SK-N-SH (cell line): ENCODE measurements around the gene TBCD. TPM values are rescaled to one million over a fixed set of nuclear protein-coding genes. Genes with fewer than 3 reads are reported as not detected.

Experiments
- CTCF ChIA-PET: fragments of 300-600, 350-600 bp; formaldehyde crosslinking; extraction: SDS; loops from one replicate; lab custom pipeline; 2021; lab: Yijun Ruan, JAX
- POLR2A ChIA-PET: fragments of 350-600 bp; sonication (Branson Sonifier 250); formaldehyde crosslinking; extraction: SDS; loops from one replicate; lab custom pipeline; 2020; ENCODE audit warnings: antibody characterized with exemption, inconsistent platforms; lab: Yijun Ruan, JAX
- DNase-seq: peaks from one replicate; pipeline ENCODE4 v3.0.0; 2012
- H2AFZ ChIP-seq: fragments of 200-600 bp; sonication (generic); 2 replicates; pipeline ENCODE4 v1.8.1; 2016; ENCODE audit warnings: antibody characterized with exemption, mild to moderate bottlenecking, low read depth
- H3F3A ChIP-seq: fragments of 200-600 bp; sonication (generic); replicated peaks from 2 replicates; pipeline ENCODE3; 2016; ENCODE audit warnings: antibody characterized with exemption, mild to moderate bottlenecking; ENCODE audit not compliant: insufficient read depth
- H3K27ac ChIP-seq, 2 experiments: fragments of 200-500 bp in 1 of 2; fragments of 200-600 bp in 1 of 2; sonication (Bioruptor generic) in 1 of 2; sonication (generic), shearing (Covaris generic) in 1 of 2; 2 replicates each; pipeline versions ENCODE4 v1.5.1 to v1.6.1; 2014 to 2016; ENCODE audit warnings: low read depth in 2 of 2, inconsistent platforms in 1 of 2, low read length in 1 of 2, mild to moderate bottlenecking in 1 of 2, mixed read lengths in 1 of 2
- H3K27me3 ChIP-seq: fragments of 200-600 bp; sonication (generic), shearing (Covaris generic); 2 replicates; pipeline ENCODE4 v1.6.1; 2016; ENCODE audit warnings: mixed run types; ENCODE audit not compliant: insufficient read depth
- H3K36me3 ChIP-seq, 2 experiments: fragments of 200-500 bp in 1 of 2; fragments of 200-600 bp in 1 of 2; sonication (Bioruptor generic) in 1 of 2; sonication (generic) in 1 of 2; replicated peaks in 1 of 2; 2 replicates each; pipeline versions ENCODE3 to v1.5.1; 2014 to 2016; ENCODE audit warnings: low read length in 1 of 2, mild to moderate bottlenecking in 1 of 2; ENCODE audit not compliant: insufficient read depth in 2 of 2, control insufficient read depth in 1 of 2
- H3K4me1 ChIP-seq, 2 experiments: fragments of 200-500 bp in 1 of 2; fragments of 200-600 bp in 1 of 2; sonication (Bioruptor generic) in 1 of 2; sonication (generic), shearing (Covaris generic) in 1 of 2; 2 replicates each; pipeline versions ENCODE4 v1.5.1 to v1.6.1; 2014 to 2016; ENCODE audit warnings: low read depth in 1 of 2, low read length in 1 of 2, mixed run types in 1 of 2; ENCODE audit not compliant: insufficient read depth in 2 of 2, control insufficient read depth in 1 of 2
- H3K4me2 ChIP-seq: fragments of 200-600 bp; sonication (generic), shearing (Covaris generic); 2 replicates; pipeline ENCODE4 v1.6.1; 2017; ENCODE audit warnings: mixed run types
- H3K4me3 ChIP-seq, 2 experiments: fragments of 200-500 bp in 1 of 2; fragments of 200-600 bp in 1 of 2; sonication (Bioruptor generic) in 1 of 2; sonication (generic), shearing (Covaris generic) in 1 of 2; 2 replicates each; pipeline versions ENCODE4 v1.5.1 to v1.8.1; 2014 to 2016; ENCODE audit warnings: low read depth in 2 of 2, inconsistent platforms in 1 of 2, low read length in 1 of 2, mild to moderate bottlenecking in 1 of 2, mixed read lengths in 1 of 2, moderate library complexity in 1 of 2
- H3K79me2 ChIP-seq: fragments of 200-600 bp; sonication (generic); 2 replicates; pipeline ENCODE4 v1.8.1; 2017; ENCODE audit warnings: mild to moderate bottlenecking; ENCODE audit not compliant: insufficient read depth
- H3K9ac ChIP-seq: fragments of 200-600 bp; sonication (generic); 2 replicates; pipeline ENCODE4 v1.6.1; 2017; ENCODE audit warnings: mixed run types
- H3K9me2 ChIP-seq: fragments of 200-600 bp; sonication (generic); 2 replicates; pipeline ENCODE4 v1.6.1; 2017; ENCODE audit warnings: mixed run types
- H3K9me3 ChIP-seq: fragments of 200-600 bp; sonication (generic); 2 replicates; pipeline ENCODE4 v1.6.1; 2017; ENCODE audit warnings: mixed run types, mild to moderate bottlenecking, moderate library complexity
- H4K20me1 ChIP-seq: fragments of 200-600 bp; sonication (generic); 2 replicates; pipeline ENCODE4 v1.6.1; 2017; ENCODE audit warnings: mild to moderate bottlenecking, mixed run types; ENCODE audit not compliant: insufficient read depth
- EP300 ChIP-seq, 2 experiments: IDR thresholded peaks; 2 replicates each; pipeline versions ENCODE4 v1.4.0 to v1.6.1; 2012; ENCODE audit warnings: borderline replicate concordance in 1 of 2, low read depth in 1 of 2, low read length in 1 of 2
- EZH2phosphoT487 ChIP-seq: fragments of 200-600 bp; sonication (generic); IDR thresholded peaks from 2 replicates; pipeline ENCODE4 v1.6.1; 2017; ENCODE audit warnings: low read depth, mixed run types, mild to moderate bottlenecking, antibody characterized with exemption, moderate library complexity, borderline replicate concordance
- FOSL2 ChIP-seq: IDR thresholded peaks from 2 replicates; pipeline ENCODE4 v1.4.0; 2012; ENCODE audit warnings: low read depth, mild to moderate bottlenecking, moderate library complexity, borderline replicate concordance
- FOXJ3 ChIP-seq: sonication (generic); formaldehyde crosslinking; IDR thresholded peaks from 2 replicates; pipeline ENCODE4 v1.5.1; 2020; ENCODE audit warnings: mild to moderate bottlenecking, missing genetic modification reagents
- FOXM1 ChIP-seq: IDR thresholded peaks from 2 replicates; pipeline ENCODE4 v1.4.0; 2012; ENCODE audit warnings: low read depth, mild to moderate bottlenecking
- GABPA ChIP-seq: IDR thresholded peaks from 2 replicates; pipeline ENCODE4 v1.4.0; 2012; ENCODE audit warnings: low read depth, mild to moderate bottlenecking
- GATA2 ChIP-seq: sonication (generic); formaldehyde crosslinking; IDR thresholded peaks from 2 replicates; pipeline ENCODE4 v1.5.0; 2020; ENCODE audit warnings: mild to moderate bottlenecking, missing genetic modification reagents
- JUND ChIP-seq: IDR thresholded peaks from 2 replicates; pipeline ENCODE4 v1.4.0; 2012
- MEF2A ChIP-seq: IDR thresholded peaks from 2 replicates; pipeline ENCODE4 v1.4.0; 2012; ENCODE audit warnings: low read depth, borderline replicate concordance
- NFIC ChIP-seq: IDR thresholded peaks from 2 replicates; pipeline ENCODE4 v1.4.0; 2012; ENCODE audit warnings: borderline replicate concordance
- RFX5 ChIP-seq: IDR thresholded peaks from 2 replicates; pipeline ENCODE4 v1.6.1; 2012; ENCODE audit warnings: mild to moderate bottlenecking, improper control_type of control experiment, low read length
- RXRA ChIP-seq: IDR thresholded peaks from 2 replicates; pipeline ENCODE4 v1.4.0; 2012; ENCODE audit warnings: low read depth, mild to moderate bottlenecking, borderline replicate concordance
- SMC3 ChIP-seq: IDR thresholded peaks from 2 replicates; pipeline ENCODE4 v1.6.1; 2012; ENCODE audit warnings: low read depth, low read length, improper control_type of control experiment
- TAF1 ChIP-seq: IDR thresholded peaks from 2 replicates; pipeline ENCODE4 v1.6.1; 2012; ENCODE audit warnings: low read depth, mild to moderate bottlenecking, low read length, moderate library complexity, borderline replicate concordance
- TEAD4 ChIP-seq: IDR thresholded peaks from 2 replicates; pipeline ENCODE4 v1.4.0; 2012; ENCODE audit warnings: mild to moderate bottlenecking, borderline replicate concordance; ENCODE audit not compliant: insufficient read depth
- WGBS: methylation state at CpG from one replicate; pipeline ENCODE4 v1.1.6; 2017; ENCODE audit warnings: low lambda C conversion rate; 5-methylcytosine and 5-hydroxymethylcytosine counted together
- polyA plus RNA-seq, 3 experiments: library from polyadenylated mRNA; depleted of rRNA; stranded (reverse); fragments of >200 nt; gene quantifications; 2 replicates each; pipeline ENCODE4 v1.2.3, GENCODE V29; 2012
- TF ChIP-seq, protein P1 (sequence below): IDR thresholded peaks from 2 replicates; pipeline ENCODE4 v1.4.0; 2012; ENCODE audit warnings: low read depth, borderline replicate concordance
- TF ChIP-seq, protein P2 (sequence below): fragments of 150-350 bp; IDR thresholded peaks from 2 replicates; pipeline ENCODE4 v1.6.1; 2016; ENCODE audit warnings: mild to moderate bottlenecking, low read depth, low read length

Gene TBCD
- polyA plus RNA-seq, 1 of the 3 experiments (the other 2 are of a cell fraction): 107 TPM

DNA sequence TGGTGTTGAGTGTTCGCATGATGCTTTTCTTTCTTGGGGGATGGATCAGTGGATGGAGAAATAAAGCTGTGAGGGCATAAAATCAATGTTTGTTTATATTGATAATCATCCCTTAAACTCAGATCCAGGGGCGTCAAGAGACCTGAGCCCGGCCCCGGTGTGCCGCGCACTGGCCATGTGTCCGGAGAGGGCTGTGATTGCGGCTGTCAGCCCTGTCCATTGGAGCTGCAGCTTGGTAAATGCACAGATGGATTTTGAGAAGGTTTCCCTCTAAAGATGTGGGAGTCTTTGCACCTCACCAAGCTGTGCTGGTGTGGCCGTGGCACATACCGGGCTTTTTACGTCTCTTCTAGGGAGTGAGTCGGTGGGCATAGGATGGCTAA lies 109.5 kb downstream of the TBCD start:
- Histone ChIP-seq H3K4me2 (no peak overlapping the region), H3K27me3 (no peaks in the 10 kb centered on the region), H3K36me3 (peaks cover 0 to 4% of the 10 kb centered on the region in 2 experiments), H3K4me1 (peaks cover 32 to 57% of the 10 kb centered on the region in 2 experiments), H3K9ac (no peak overlapping the region), H3K9me2 (no peaks in the 10 kb centered on the region), H3K4me3 (no peak overlapping the region), H4K20me1 (peaks cover 7% of the 10 kb centered on the region), H2AFZ (no peak overlapping the region), H3K9me3 (no peaks in the 10 kb centered on the region), H3F3A (peaks cover 10% of the 10 kb centered on the region), H3K27ac (no peak overlapping the region), H3K79me2 (peaks cover 37% of the 10 kb centered on the region; the same call in 1 of the 2 replicates)
- no peak for DNase-seq
- CTCF ChIA-PET: interaction anchor here (1.0 to 1.5 kb wide), 2 partner anchors 33 to 80 kb away, joined by 3 to 5 read pairs; no protein-coding TSS in a partner anchor
- over 99% methylated on average over 12 of the region's 12 CpGs for WGBS
- POLR2A ChIA-PET: no interaction called here
- no peak for TF ChIP-seq TAF1
- no peak for TF ChIP-seq RXRA
- TF ChIP-seq EZH2phosphoT487: no peak
- no peak for TF ChIP-seq FOSL2
- no peak for TF ChIP-seq JUND
- no peak for TF ChIP-seq FOXM1
- no peak for TF ChIP-seq RFX5
- no peak for TF ChIP-seq TEAD4
- TF ChIP-seq, protein P1, sequence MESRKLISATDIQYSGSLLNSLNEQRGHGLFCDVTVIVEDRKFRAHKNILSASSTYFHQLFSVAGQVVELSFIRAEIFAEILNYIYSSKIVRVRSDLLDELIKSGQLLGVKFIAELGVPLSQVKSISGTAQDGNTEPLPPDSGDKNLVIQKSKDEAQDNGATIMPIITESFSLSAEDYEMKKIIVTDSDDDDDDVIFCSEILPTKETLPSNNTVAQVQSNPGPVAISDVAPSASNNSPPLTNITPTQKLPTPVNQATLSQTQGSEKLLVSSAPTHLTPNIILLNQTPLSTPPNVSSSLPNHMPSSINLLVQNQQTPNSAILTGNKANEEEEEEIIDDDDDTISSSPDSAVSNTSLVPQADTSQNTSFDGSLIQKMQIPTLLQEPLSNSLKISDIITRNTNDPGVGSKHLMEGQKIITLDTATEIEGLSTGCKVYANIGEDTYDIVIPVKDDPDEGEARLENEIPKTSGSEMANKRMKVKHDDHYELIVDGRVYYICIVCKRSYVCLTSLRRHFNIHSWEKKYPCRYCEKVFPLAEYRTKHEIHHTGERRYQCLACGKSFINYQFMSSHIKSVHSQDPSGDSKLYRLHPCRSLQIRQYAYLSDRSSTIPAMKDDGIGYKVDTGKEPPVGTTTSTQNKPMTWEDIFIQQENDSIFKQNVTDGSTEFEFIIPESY: no peak
- no peak for TF ChIP-seq FOXJ3 (CRISPR knock-in tag)
- TF ChIP-seq NFIC: no peak

DNA sequence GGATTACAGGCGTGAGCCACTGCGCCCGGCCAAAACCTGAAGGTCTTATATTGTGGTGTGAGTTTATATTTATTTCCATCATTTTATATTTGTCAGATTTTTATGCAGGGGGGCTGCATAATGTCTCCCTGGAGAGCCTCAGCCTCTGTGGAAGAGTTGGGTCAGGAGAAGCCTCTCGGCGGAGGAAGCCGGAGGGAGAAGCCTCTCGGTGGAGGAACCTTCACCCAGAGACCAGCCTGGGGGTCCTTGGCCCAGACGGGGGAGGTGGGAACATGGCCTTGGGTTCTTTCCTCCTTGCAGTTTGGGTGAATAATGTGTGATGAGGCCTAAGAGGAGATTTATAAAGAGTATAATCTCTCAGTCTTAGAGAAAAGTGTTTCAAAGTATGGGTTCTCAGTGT lies 110.3 kb downstream of the TBCD start:
- no peak for TF ChIP-seq GABPA
- TF ChIP-seq GATA2 (CRISPR knock-in tag): no peak
- no peak for TF ChIP-seq TEAD4
- no peak for TF ChIP-seq SMC3
- TF ChIP-seq, protein P2, sequence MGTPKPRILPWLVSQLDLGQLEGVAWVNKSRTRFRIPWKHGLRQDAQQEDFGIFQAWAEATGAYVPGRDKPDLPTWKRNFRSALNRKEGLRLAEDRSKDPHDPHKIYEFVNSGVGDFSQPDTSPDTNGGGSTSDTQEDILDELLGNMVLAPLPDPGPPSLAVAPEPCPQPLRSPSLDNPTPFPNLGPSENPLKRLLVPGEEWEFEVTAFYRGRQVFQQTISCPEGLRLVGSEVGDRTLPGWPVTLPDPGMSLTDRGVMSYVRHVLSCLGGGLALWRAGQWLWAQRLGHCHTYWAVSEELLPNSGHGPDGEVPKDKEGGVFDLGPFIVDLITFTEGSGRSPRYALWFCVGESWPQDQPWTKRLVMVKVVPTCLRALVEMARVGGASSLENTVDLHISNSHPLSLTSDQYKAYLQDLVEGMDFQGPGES: no peak
- no peak for TF ChIP-seq MEF2A
- no peak for TF ChIP-seq EP300 (IDR thresholded peaks at IDR 0.05; ENCODE audit: borderline replicate concordance in 1 of 2, low read depth in 1 of 2, low read length in 1 of 2)
- H2AFZ ChIP-seq: no peak overlapping the region
- no peak overlapping the region for H3K27ac ChIP-seq
- peaks cover 0 to under 1% of the 10 kb centered on the region in 2 experiments for H3K36me3 ChIP-seq
- no peak overlapping the region for H3K9ac ChIP-seq
- peaks cover 40 to 65% of the 10 kb centered on the region in 2 experiments for H3K4me1 ChIP-seq
- H4K20me1 ChIP-seq: peaks cover 9% of the 10 kb centered on the region
- ChIA-PET POLR2A (no interaction called here), CTCF (interaction anchor here (1.3 to 5.1 kb wide), 2 partner anchors 8 to 81 kb away, joined by 4 to 26 read pairs; no protein-coding TSS in a partner anchor)
- H3F3A ChIP-seq: peaks cover 8% of the 10 kb centered on the region
- H3K27me3 ChIP-seq: no peaks in the 10 kb centered on the region
- no peak for DNase-seq
- H3K9me3 ChIP-seq: no peaks in the 10 kb centered on the region
- H3K4me2 ChIP-seq: no peak overlapping the region
- WGBS: 97% methylated on average over 8 of the region's 8 CpGs
- no peaks in the 10 kb centered on the region for H3K9me2 ChIP-seq
- H3K4me3 ChIP-seq: no peak overlapping the region
- H3K79me2 ChIP-seq: peaks cover 37% of the 10 kb centered on the region; the same call in 1 of the 2 replicates
